ENCODE data around the gene KRTAP10-9.

Gene KRTAP10-9

DNA sequence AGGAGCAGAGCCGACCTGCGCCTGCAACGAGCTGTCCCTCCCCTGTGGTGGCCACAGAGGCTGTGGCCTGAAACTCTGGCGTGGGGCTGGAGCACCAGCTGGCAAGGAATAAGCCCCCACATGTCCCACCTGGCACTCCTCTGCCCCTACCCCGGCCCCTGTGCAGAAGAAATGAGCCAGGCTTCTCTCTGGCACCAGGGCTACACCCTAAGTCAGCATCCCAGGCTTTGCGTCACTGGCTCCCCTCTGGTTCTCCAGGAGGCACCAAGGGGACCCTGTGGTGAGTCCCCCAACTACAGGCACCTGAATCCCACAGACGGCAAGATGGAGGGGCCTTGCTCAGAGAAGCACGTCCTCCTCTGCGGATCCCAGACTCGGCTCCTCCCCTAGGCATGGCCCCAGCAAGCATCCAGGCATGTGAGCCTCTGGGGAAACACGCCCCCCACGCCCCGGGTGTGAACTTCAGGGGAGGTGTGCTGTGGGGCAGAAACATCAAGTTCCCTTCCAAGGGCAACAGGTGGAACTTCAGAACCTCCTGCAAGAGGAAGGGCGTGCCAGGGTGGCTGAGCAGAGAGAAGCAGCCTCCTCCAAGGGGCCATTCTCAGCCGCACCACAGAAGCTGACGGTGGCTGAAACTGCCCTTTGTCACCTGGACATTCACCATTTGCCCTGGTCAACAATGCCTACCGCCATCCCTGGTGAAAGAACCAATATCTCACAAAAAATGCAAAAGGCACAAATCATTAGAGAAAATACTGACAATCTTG, 23.6 kb upstream of the KRTAP10-9 start:
- CTCF ChIA-PET = no interaction called here
- TF ChIP-seq KLF1 (tag by site-specific recombination; IDR thresholded peaks at IDR 0.05) (peak; percentile 77), SCRT2 (tag by site-specific recombination; IDR thresholded peaks at IDR 0.05) (peak; percentile 76)
- TF ChIP-seq, protein P1, sequence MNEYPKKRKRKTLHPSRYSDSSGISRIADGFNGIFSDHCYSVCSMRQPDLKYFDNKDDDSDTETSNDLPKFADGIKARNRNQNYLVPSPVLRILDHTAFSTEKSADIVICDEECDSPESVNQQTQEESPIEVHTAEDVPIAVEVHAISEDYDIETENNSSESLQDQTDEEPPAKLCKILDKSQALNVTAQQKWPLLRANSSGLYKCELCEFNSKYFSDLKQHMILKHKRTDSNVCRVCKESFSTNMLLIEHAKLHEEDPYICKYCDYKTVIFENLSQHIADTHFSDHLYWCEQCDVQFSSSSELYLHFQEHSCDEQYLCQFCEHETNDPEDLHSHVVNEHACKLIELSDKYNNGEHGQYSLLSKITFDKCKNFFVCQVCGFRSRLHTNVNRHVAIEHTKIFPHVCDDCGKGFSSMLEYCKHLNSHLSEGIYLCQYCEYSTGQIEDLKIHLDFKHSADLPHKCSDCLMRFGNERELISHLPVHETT (tag by site-specific recombination; IDR thresholded peaks at IDR 0.05) = no peak
- Histone ChIP-seq H3K9me3 (ENCODE audit: control insufficient read depth, insufficient read depth, low read depth, low read length) (no peaks in the 10 kb centered on the region), H3K27ac (ENCODE audit: extremely low read depth, low read depth, low read length) (no peak overlapping the region), H3K4me3 (ENCODE audit: low read depth, low read length) (no peak overlapping the region), H3K36me3 (ENCODE audit: control insufficient read depth in 2 of 2, insufficient read depth in 1 of 2, low read length in 2 of 2) (no peaks in the 10 kb centered on the region), H3K4me1 (ENCODE audit: control insufficient read depth, insufficient read depth, low read length) (no peaks in the 10 kb centered on the region)
- POLR2A ChIA-PET = no interaction called here

DNA sequence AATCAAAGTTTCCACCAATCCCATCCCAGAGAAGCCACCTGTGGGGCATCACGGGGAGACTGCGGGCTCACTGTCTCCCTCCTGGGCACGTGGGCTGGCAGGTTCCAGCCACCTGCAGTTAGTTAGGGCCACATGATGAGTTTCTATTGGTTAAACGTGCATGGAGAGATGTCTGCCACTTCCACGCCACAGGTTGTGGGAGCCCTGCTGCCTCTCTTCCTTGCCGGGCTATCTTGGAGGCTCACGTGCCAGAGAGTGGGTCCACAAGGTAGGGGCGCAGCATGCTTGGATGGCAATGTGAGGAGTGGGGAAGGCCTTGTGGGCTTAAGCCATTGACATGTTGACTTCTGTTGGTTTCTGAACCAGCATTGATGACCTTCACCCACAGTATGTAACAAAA, 23.0 kb upstream of the KRTAP10-9 start:
- no peak overlapping the region for H3K4me3 ChIP-seq (ENCODE audit: low read depth, low read length)
- no peaks in the 10 kb centered on the region for H3K4me1 ChIP-seq (ENCODE audit: control insufficient read depth, insufficient read depth, low read length)
- ChIA-PET POLR2A (no interaction called here), CTCF (no interaction called here)
- no peak overlapping the region for H3K27ac ChIP-seq (ENCODE audit: extremely low read depth, low read depth, low read length)
- TF ChIP-seq ZNF521 (tag by site-specific recombination; IDR thresholded peaks at IDR 0.05) = no peak
- TF ChIP-seq, protein P2, sequence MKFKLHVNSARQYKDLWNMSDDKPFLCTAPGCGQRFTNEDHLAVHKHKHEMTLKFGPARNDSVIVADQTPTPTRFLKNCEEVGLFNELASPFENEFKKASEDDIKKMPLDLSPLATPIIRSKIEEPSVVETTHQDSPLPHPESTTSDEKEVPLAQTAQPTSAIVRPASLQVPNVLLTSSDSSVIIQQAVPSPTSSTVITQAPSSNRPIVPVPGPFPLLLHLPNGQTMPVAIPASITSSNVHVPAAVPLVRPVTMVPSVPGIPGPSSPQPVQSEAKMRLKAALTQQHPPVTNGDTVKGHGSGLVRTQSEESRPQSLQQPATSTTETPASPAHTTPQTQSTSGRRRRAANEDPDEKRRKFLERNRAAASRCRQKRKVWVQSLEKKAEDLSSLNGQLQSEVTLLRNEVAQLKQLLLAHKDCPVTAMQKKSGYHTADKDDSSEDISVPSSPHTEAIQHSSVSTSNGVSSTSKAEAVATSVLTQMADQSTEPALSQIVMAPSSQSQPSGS (tag by site-specific recombination; IDR thresholded peaks at IDR 0.05; ENCODE audit: low read depth) = no peak
- no peak for TF ChIP-seq ZNF555 (tag by site-specific recombination; conservative IDR thresholded peaks at IDR 0.05)
- TF ChIP-seq ZNF701 (tag by site-specific recombination; IDR thresholded peaks at IDR 0.05) = no peak
- no peak for TF ChIP-seq ZNF214 (tag by site-specific recombination; IDR thresholded peaks at IDR 0.05; ENCODE audit: borderline replicate concordance)
- no peak for TF ChIP-seq ZNF394 (tag by site-specific recombination; IDR thresholded peaks at IDR 0.05; ENCODE audit: borderline replicate concordance)
- no peak for TF ChIP-seq ZNF211 (tag by site-specific recombination; IDR thresholded peaks at IDR 0.05; ENCODE audit: low read depth)
- TF ChIP-seq KLF9 (tag by site-specific recombination; IDR thresholded peaks at IDR 0.05; ENCODE audit: low read depth) = no peak
- TF ChIP-seq, protein P3, sequence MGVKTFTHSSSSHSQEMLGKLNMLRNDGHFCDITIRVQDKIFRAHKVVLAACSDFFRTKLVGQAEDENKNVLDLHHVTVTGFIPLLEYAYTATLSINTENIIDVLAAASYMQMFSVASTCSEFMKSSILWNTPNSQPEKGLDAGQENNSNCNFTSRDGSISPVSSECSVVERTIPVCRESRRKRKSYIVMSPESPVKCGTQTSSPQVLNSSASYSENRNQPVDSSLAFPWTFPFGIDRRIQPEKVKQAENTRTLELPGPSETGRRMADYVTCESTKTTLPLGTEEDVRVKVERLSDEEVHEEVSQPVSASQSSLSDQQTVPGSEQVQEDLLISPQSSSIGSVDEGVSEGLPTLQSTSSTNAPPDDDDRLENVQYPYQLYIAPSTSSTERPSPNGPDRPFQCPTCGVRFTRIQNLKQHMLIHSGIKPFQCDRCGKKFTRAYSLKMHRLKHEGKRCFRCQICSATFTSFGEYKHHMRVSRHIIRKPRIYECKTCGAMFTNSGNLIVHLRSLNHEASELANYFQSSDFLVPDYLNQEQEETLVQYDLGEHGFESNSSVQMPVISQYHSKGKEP (tag by site-specific recombination; IDR thresholded peaks at IDR 0.05) = no peak
- TF ChIP-seq, protein P4, sequence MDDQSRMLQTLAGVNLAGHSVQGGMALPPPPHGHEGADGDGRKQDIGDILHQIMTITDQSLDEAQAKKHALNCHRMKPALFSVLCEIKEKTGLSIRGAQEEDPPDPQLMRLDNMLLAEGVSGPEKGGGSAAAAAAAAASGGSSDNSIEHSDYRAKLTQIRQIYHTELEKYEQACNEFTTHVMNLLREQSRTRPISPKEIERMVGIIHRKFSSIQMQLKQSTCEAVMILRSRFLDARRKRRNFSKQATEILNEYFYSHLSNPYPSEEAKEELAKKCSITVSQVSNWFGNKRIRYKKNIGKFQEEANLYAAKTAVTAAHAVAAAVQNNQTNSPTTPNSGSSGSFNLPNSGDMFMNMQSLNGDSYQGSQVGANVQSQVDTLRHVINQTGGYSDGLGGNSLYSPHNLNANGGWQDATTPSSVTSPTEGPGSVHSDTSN (CRISPR knock-in tag; IDR thresholded peaks at IDR 0.05) = no peak
- TF ChIP-seq ZBTB48 (tag by site-specific recombination; IDR thresholded peaks at IDR 0.05) = no peak
- TF ChIP-seq ZNF843 (tag by site-specific recombination; IDR thresholded peaks at IDR 0.05) = no peak
- TF ChIP-seq, protein P5, sequence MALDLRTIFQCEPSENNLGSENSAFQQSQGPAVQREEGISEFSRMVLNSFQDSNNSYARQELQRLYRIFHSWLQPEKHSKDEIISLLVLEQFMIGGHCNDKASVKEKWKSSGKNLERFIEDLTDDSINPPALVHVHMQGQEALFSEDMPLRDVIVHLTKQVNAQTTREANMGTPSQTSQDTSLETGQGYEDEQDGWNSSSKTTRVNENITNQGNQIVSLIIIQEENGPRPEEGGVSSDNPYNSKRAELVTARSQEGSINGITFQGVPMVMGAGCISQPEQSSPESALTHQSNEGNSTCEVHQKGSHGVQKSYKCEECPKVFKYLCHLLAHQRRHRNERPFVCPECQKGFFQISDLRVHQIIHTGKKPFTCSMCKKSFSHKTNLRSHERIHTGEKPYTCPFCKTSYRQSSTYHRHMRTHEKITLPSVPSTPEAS (tag by site-specific recombination; IDR thresholded peaks at IDR 0.05) = no peak
- TF ChIP-seq ZNF629 (tag by site-specific recombination; IDR thresholded peaks at IDR 0.05) = no peak
- no peak for TF ChIP-seq ZBTB20 (tag by site-specific recombination; IDR thresholded peaks at IDR 0.05)
- no peak for TF ChIP-seq ZFP3 (tag by site-specific recombination; IDR thresholded peaks at IDR 0.05; ENCODE audit: low read depth)
- TF ChIP-seq, protein P6, sequence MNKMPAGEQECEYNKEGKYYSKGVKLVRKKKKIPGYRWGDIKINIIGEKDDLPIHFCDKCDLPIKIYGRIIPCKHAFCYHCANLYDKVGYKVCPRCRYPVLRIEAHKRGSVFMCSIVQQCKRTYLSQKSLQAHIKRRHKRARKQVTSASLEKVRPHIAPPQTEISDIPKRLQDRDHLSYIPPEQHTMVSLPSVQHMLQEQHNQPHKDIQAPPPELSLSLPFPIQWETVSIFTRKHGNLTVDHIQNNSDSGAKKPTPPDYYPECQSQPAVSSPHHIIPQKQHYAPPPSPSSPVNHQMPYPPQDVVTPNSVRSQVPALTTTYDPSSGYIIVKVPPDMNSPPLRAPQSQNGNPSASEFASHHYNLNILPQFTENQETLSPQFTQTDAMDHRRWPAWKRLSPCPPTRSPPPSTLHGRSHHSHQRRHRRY (tag by site-specific recombination; IDR thresholded peaks at IDR 0.05) = no peak
- TF ChIP-seq ZSCAN23 (tag by site-specific recombination; IDR thresholded peaks at IDR 0.05) = no peak
- no peak for TF ChIP-seq ZNF791 (tag by site-specific recombination; IDR thresholded peaks at IDR 0.05)
- TF ChIP-seq ZNF792 (tag by site-specific recombination; IDR thresholded peaks at IDR 0.05) = no peak
- H3K9me3 ChIP-seq (ENCODE audit: control insufficient read depth, insufficient read depth, low read depth, low read length) = no peaks in the 10 kb centered on the region
- no peaks in the 10 kb centered on the region for H3K36me3 ChIP-seq (ENCODE audit: control insufficient read depth in 2 of 2, insufficient read depth in 1 of 2, low read length in 2 of 2)

Measured in HEK293 (cell line).